Pancreas (tissue), 10 donors: ENCODE measurements around the gene PDE4B. TPM values are rescaled to one million over a fixed set of nuclear protein-coding genes. Genes with fewer than 3 reads are reported as not detected.

Source experiments
- ATAC-seq, 4 donors: fragments of 200-7000 bp; cut with Tn5 transposase; one replicate each; pipeline versions ENCODE4 v1.8.0 to v1.9.1; 2020; ENCODE audit warnings: mild to moderate bottlenecking in 4 of 4, moderate library complexity in 4 of 4
- DNase-seq, 6 donors: peaks; one replicate each; pipeline ENCODE4 v3.0.0-alpha.2; 2020
- FAIRE-seq: peaks from 2 replicates; lab custom pipeline; 2012; peaks lifted over from hg19 to GRCh38; lab: Jason Lieb, UNC
- H3K27ac ChIP-seq, 4 donors: fragments of 200-600 bp; sonication (generic); 1 replicate in 3 of 4; 2 replicates in 1 of 4; pipeline versions ENCODE4 v1.5.0 to v1.8.0; 2020
- H3K27me3 ChIP-seq, 4 donors: fragments of 200-600 bp; one replicate each; pipeline ENCODE4 v1.8.0; 2021
- H3K36me3 ChIP-seq, 3 donors: fragments of 200-600 bp; sonication (generic) in 1 of 3; one replicate each; pipeline versions ENCODE4 v1.5.0 to v1.8.0; 2020 to 2021
- H3K4me1 ChIP-seq, 3 donors: fragments of 200-600 bp; one replicate each; pipeline ENCODE4 v1.8.0; 2021
- H3K4me3 ChIP-seq, 4 donors: fragments of 200-600 bp; sonication (generic) in 2 of 4; one replicate each; pipeline versions ENCODE4 v1.5.0 to v1.8.0; 2020 to 2021
- H3K9me3 ChIP-seq, 4 donors: fragments of 200-600 bp; one replicate each; pipeline ENCODE4 v1.8.0; 2021
- CTCF ChIP-seq, 4 donors: fragments of 200-600 bp; sonication (generic) in 3 of 4; IDR thresholded peaks; one replicate each; pipeline versions ENCODE4 v1.5.0 to v1.8.0; 2021; ENCODE audit warnings: antibody characterized with exemption in 4 of 4
- WGBS, 2 donors: extraction: QIAGEN DNeasy Blood & Tissue Kit; methylation state at CpG; one replicate each; pipeline ENCODE4 v1.1.7; 2013; 5-methylcytosine and 5-hydroxymethylcytosine counted together
- intact Hi-C, 3 donors: fragments of 100-400 bp; cut with DNase I; formaldehyde crosslinking; loops; one replicate each; pipeline versions ENCODE4 v1.11.1 to v1.14.2; 2022
- polyA plus RNA-seq, 2 donors: library from polyadenylated mRNA; stranded (reverse); fragments of 200-250 nt; gene quantifications; one replicate each; pipeline ENCODE4 v1.2.3, GENCODE V29; 2013
- total RNA-seq, 6 donors: library from RNA; stranded (reverse); fragmentation: NEBNext Ultra II Directional in 4 of 6; extraction: Animal tissue kit (Norgen Biotek cat#: 25700) in 4 of 6; gene quantifications; one replicate each; pipeline versions ENCODE4 v1.2.1 to v1.2.4, GENCODE V29; 2021 to 2023
- donor health status: healthy with polysubstance abuse.
- donor health status: DM: no; HTN: no; CAD: no; lungs with moderate emphysema.
- donor health status: DM: no; HTN: no; CAD: no.
- donor health status: control.
- donor health status: control.
- donor health status: Bipolar disorder and iron deficiency.
- donor health status: DM: yes; HTN: yes; CAD: no.
- donor health status: DM: no; HTN: no; CAD: no.
- donor health status: DM: no; HTN: no; CAD: no.
- donor health status: DM: yes; HTN: yes; CAD: no.

PDE4B gene
- total and polyA plus RNA-seq, 8 donors: 0.23 to 3.7 (median 0.92) TPM

- peaks cover 0 to 10% (median 7%) of the 10 kb centered on the region in 4 donors for H3K27me3 ChIP-seq
- ATAC-seq: no peak
- H3K4me3 ChIP-seq: no peak overlapping the region
- no peak for FAIRE-seq
- no peak for DNase-seq
- no peaks in the 10 kb centered on the region for H3K4me1 ChIP-seq
- intact Hi-C loops: loop anchor here in 1 of 3 donors (10.0 kb wide), 1 partner anchor 499 kb away; no protein-coding TSS in a partner anchor
- H3K9me3 ChIP-seq: no peaks in the 10 kb centered on the region
- TF ChIP-seq CTCF (IDR thresholded peaks at IDR 0.05): no peak
- WGBS, 2 donors: 74 to 77% methylated on average over 6 of the region's 6 CpGs
- H3K36me3 ChIP-seq: no peaks in the 10 kb centered on the region
- no peak overlapping the region for H3K27ac ChIP-seq
These were observed 162.8 kb downstream of the PDE4B start for GRCh38 chr1:65955503-65955902.

- peak in 3 of 4 donors; percentile 70 to 85 (median 79) for ATAC-seq
- intact Hi-C loops: loop anchor here in 1 of 3 donors (10.0 kb wide), 1 partner anchor 496 kb away; no protein-coding TSS in a partner anchor
- peak; percentile 18 to 58 (median 36) for TF ChIP-seq CTCF (IDR thresholded peaks at IDR 0.05)
- no peaks in the 10 kb centered on the region for H3K36me3 ChIP-seq
- no peak overlapping the region for H3K4me3 ChIP-seq
- no peak for DNase-seq
- H3K27ac ChIP-seq: no peak overlapping the region
- peaks cover 0 to 10% (median 7%) of the 10 kb centered on the region in 4 donors for H3K27me3 ChIP-seq
- FAIRE-seq: peak; percentile 95
- no peaks in the 10 kb centered on the region for H3K4me1 ChIP-seq
- 22 to 34% methylated on average over 12 of the region's 12 CpGs for WGBS, 2 donors
- H3K9me3 ChIP-seq: no peaks in the 10 kb centered on the region
These were observed 166.1 kb downstream of the PDE4B start for GRCh38 chr1:65958561-65959350.

- TF ChIP-seq CTCF (IDR thresholded peaks at IDR 0.05): no peak
- intact Hi-C loops: loop anchor here in 2 of 3 donors (5.0 to 10.0 kb wide), 3 partner anchors 282 to 495 kb away; no protein-coding TSS in a partner anchor
- no peak for DNase-seq
- Histone ChIP-seq H3K4me1 (no peaks in the 10 kb centered on the region), H3K27ac (no peak overlapping the region), H3K4me3 (no peak overlapping the region), H3K27me3 (peaks cover 0 to 10% (median 7%) of the 10 kb centered on the region in 4 donors), H3K36me3 (no peaks in the 10 kb centered on the region), H3K9me3 (no peaks in the 10 kb centered on the region)
- peak in 2 of 4 donors; percentile 45 to 57 for ATAC-seq
- FAIRE-seq: no peak
- WGBS, 2 donors: 22 to 32% methylated on average over 7 of the region's 7 CpGs
These were observed 167.3 kb downstream of the PDE4B start for GRCh38 chr1:65959896-65960567.

- WGBS, 2 donors: 67 to 73% methylated on average over 6 of the region's 6 CpGs
- H3K4me3 ChIP-seq: no peak overlapping the region
These were observed 170.6 kb downstream of the PDE4B start for GRCh38 chr1:65963156-65963888.

More at GRCh38 chr1:65963156-65963888, 170.6 kb downstream of the PDE4B start:
- DNase-seq (no peak), FAIRE-seq (no peak), ATAC-seq (no peak)
- no peak for TF ChIP-seq CTCF (IDR thresholded peaks at IDR 0.05)
- peaks cover 0 to 5% (median 0%) of the 10 kb centered on the region in 3 donors for H3K4me1 ChIP-seq
- intact Hi-C loops: loop anchor here in 2 of 3 donors (5.0 to 10.0 kb wide), 3 partner anchors 279 to 491 kb away; no protein-coding TSS in a partner anchor
- H3K36me3 ChIP-seq: no peaks in the 10 kb centered on the region
- H3K27me3 ChIP-seq: peaks cover 0 to 4% (median under 1%) of the 10 kb centered on the region in 4 donors
- no peak overlapping the region for H3K27ac ChIP-seq
- H3K9me3 ChIP-seq: no peaks in the 10 kb centered on the region
